ENCODE results near the gene PALM.
"Not testable (repeated sequence)": the region's sequence is repeated elsewhere in the genome, so short reads cannot be mapped to it uniquely, and the experiment has no call there.

The PALM gene

GRCh38 chr19:740816-741505 is 32.2 kb downstream of the PALM start:
- 85% methylated on average over 16 of the region's 16 CpGs for WGBS
- not testable (repeated sequence) for H3K4me1 ChIP-seq (ENCODE audit: insufficient read depth, low read length); H3K36me3 ChIP-seq (ENCODE audit: insufficient read depth, low read length); H3K4me3 ChIP-seq (ENCODE audit: low read length); H3K27ac ChIP-seq (ENCODE audit: low read depth, low read length); H3K27me3 ChIP-seq (ENCODE audit: insufficient read depth, low read length); H3K9me3 ChIP-seq (ENCODE audit: insufficient read depth, low read depth, low read length); H3K9ac ChIP-seq (ENCODE audit: low read depth, low read length)

DNA sequence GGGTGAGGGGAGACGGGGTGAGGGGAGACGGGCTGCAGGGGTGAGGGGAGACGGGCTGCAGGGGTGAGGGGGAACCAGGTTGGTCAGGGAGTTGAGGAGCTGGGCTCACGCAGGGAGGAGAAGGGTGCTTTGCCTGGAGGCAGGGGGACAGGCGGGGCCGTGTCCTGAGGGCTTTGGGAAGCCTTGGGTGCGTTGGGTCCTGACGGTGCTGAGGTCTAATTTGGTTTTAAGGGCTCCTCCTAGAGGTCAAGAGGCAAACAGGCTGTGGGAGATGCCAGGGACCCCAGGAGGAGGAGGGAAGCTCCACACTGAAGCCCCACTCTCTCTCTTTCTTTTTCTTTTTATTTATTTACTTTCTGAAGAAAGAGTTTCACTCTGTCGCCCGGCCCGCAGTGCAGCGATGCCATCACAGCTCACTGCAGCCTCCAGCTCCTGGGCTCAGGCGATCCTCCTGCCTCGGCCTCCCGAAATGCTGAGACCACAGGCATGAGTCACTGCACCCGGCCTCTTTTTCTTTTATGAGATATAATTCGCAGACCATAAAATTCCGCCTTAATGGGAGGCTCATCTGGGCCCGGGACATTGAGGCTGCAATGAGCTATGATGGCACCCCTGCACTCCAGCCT is 32.9 kb downstream of the PALM start:
- WGBS, result 71% methylated on average over 18 of the region's 19 CpGs
- Histone ChIP-seq H3K27ac (ENCODE audit: low read depth, low read length) (no peak overlapping the region), H3K27me3 (ENCODE audit: insufficient read depth, low read length) (no peaks in the 10 kb centered on the region), H3K4me1 (ENCODE audit: insufficient read depth, low read length) (no peaks in the 10 kb centered on the region), H3K4me3 (ENCODE audit: low read length) (no peak overlapping the region), H3K9ac (ENCODE audit: low read depth, low read length) (no peak overlapping the region), H3K9me3 (ENCODE audit: insufficient read depth, low read depth, low read length) (no peaks in the 10 kb centered on the region), H3K36me3 (ENCODE audit: insufficient read depth, low read length) (no peaks in the 10 kb centered on the region)

GRCh38 chr19:742540-743075 is 33.9 kb downstream of the PALM start:
- no peaks in the 10 kb centered on the region for H3K27me3 ChIP-seq (ENCODE audit: insufficient read depth, low read length)
- H3K4me3 ChIP-seq (ENCODE audit: low read length), result no peak overlapping the region
- 0 out of 2 replicates have a peak, but pooled peaks cover 2% of the 10 kb centered on the region for H3K9me3 ChIP-seq (ENCODE audit: insufficient read depth, low read depth, low read length)
- no peaks in the 10 kb centered on the region for H3K36me3 ChIP-seq (ENCODE audit: insufficient read depth, low read length)
- 92% methylated on average over 24 of the region's 24 CpGs for WGBS
- H3K27ac ChIP-seq (ENCODE audit: low read depth, low read length), result no peak overlapping the region
- no peaks in the 10 kb centered on the region for H3K4me1 ChIP-seq (ENCODE audit: insufficient read depth, low read length)
- no peak overlapping the region for H3K9ac ChIP-seq (ENCODE audit: low read depth, low read length)

DNA sequence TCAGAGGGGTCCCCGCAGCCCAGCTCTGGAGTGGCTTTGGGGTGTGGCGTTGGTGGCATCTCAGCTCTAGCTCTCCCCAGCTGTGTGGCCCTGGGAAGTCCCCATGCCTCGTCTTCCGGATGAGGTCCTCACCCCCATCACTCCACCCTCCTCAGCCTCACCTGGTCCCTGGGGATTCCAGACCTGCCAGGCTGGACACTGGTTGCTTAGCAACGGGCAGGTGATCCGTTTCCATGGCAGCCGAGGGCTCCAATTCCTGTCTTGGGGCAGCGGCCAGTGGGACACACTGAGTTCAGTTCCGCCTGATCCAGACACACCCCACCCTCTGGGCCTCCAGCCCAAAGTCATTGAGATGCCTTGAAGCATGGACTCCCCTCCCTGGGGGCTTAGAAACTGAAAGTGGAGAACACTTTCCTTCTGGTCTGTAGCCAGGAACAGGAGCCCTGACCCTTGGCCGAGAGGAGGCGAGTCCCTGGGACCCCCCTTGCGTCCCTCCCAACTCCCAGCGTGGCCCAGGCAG is 34.5 kb downstream of the PALM start:
- WGBS, result 80% methylated on average over 13 of the region's 13 CpGs

DNA sequence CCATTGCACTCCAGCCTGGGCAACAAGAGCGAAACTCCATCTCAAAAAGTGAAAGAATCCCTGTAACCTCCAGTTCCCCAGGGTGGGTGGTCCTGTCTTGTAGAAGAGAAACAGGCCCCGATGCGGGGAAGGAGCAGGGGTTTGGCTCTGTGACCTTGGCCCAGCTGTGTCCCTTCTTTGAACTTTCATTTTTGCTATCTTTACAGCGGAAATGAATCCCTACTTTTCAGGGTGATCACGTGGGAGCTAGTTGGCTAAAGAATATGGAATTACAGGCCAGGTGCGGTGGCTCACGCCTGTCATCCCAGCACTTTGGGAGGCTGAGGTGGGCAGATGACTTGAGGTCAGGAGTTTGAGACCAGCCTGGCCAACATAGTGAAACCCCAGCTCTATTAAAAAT is 36.4 kb downstream of the PALM start:
- H3K27ac ChIP-seq (ENCODE audit: low read depth, low read length); H3K4me3 ChIP-seq (ENCODE audit: low read length); H3K36me3 ChIP-seq (ENCODE audit: insufficient read depth, low read length); H3K27me3 ChIP-seq (ENCODE audit: insufficient read depth, low read length); H3K4me1 ChIP-seq (ENCODE audit: insufficient read depth, low read length); H3K9me3 ChIP-seq (ENCODE audit: insufficient read depth, low read depth, low read length); H3K9ac ChIP-seq (ENCODE audit: low read depth, low read length): not testable (repeated sequence)
- 89% methylated on average over 7 of the region's 7 CpGs for WGBS

More for the DNA sequence above, 34.5 kb downstream of the PALM start:
- Histone ChIP-seq H3K27me3 (ENCODE audit: insufficient read depth, low read length) (no peaks in the 10 kb centered on the region), H3K4me1 (ENCODE audit: insufficient read depth, low read length) (no peaks in the 10 kb centered on the region), H3K9me3 (ENCODE audit: insufficient read depth, low read depth, low read length) (0 out of 2 replicates have a peak, but pooled peaks cover 4% of the 10 kb centered on the region), H3K27ac (ENCODE audit: low read depth, low read length) (no peak overlapping the region), H3K9ac (ENCODE audit: low read depth, low read length) (no peak overlapping the region), H3K36me3 (ENCODE audit: insufficient read depth, low read length) (no peaks in the 10 kb centered on the region), H3K4me3 (ENCODE audit: low read length) (no peak overlapping the region)

GRCh38 chr19:746208-746819 is 37.6 kb downstream of the PALM start:
- no peaks in the 10 kb centered on the region for H3K36me3 ChIP-seq (ENCODE audit: insufficient read depth, low read length)
- no peaks in the 10 kb centered on the region for H3K4me1 ChIP-seq (ENCODE audit: insufficient read depth, low read length)
- 94% methylated on average over 43 of the region's 43 CpGs for WGBS
- 0 out of 2 replicates have a peak, but pooled peaks cover 4% of the 10 kb centered on the region for H3K9me3 ChIP-seq (ENCODE audit: insufficient read depth, low read depth, low read length)
- H3K9ac ChIP-seq (ENCODE audit: low read depth, low read length), result no peak overlapping the region
- H3K27ac ChIP-seq (ENCODE audit: low read depth, low read length), result no peak overlapping the region
- no peaks in the 10 kb centered on the region for H3K27me3 ChIP-seq (ENCODE audit: insufficient read depth, low read length)
- no peak overlapping the region for H3K4me3 ChIP-seq (ENCODE audit: low read length)

DNA sequence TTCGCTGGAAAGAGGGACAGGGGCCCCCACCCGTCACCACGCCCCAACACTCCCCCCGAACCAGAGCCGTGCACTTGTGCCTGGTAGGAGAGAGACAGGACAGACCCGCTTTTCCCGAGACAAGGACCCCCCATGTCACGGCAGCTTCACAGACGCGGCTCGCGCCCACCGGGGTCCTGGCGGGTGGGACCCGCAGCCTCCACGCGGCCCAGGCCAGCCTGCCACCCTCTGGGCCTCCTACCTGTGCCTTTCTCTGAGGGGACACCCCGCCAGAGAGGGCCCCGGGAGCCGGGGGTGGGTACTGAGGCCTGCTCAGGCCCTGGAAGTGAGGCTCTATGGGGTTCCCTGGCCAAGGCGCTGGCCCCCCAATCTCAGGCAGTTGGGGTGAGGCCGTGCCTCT is 38.2 kb downstream of the PALM start:
- Histone ChIP-seq H3K4me1 (ENCODE audit: insufficient read depth, low read length) (no peaks in the 10 kb centered on the region), H3K27me3 (ENCODE audit: insufficient read depth, low read length) (no peaks in the 10 kb centered on the region), H3K4me3 (ENCODE audit: low read length) (no peak overlapping the region), H3K9ac (ENCODE audit: low read depth, low read length) (no peak overlapping the region), H3K27ac (ENCODE audit: low read depth, low read length) (no peak overlapping the region), H3K36me3 (ENCODE audit: insufficient read depth, low read length) (no peaks in the 10 kb centered on the region), H3K9me3 (ENCODE audit: insufficient read depth, low read depth, low read length) (0 out of 2 replicates have a peak, but pooled peaks cover 4% of the 10 kb centered on the region)
- WGBS, result 97% methylated on average over 22 of the region's 22 CpGs

GRCh38 chr19:747432-748273 is 38.9 kb downstream of the PALM start:
- Histone ChIP-seq H3K4me3 (ENCODE audit: low read length) (no peak overlapping the region), H3K27me3 (ENCODE audit: insufficient read depth, low read length) (no peaks in the 10 kb centered on the region), H3K4me1 (ENCODE audit: insufficient read depth, low read length) (no peaks in the 10 kb centered on the region), H3K36me3 (ENCODE audit: insufficient read depth, low read length) (no peaks in the 10 kb centered on the region), H3K27ac (ENCODE audit: low read depth, low read length) (no peak overlapping the region), H3K9me3 (ENCODE audit: insufficient read depth, low read depth, low read length) (0 out of 2 replicates have a peak, but pooled peaks cover 4% of the 10 kb centered on the region), H3K9ac (ENCODE audit: low read depth, low read length) (no peak overlapping the region)
- 92% methylated on average over 28 of the region's 28 CpGs for WGBS

DNA sequence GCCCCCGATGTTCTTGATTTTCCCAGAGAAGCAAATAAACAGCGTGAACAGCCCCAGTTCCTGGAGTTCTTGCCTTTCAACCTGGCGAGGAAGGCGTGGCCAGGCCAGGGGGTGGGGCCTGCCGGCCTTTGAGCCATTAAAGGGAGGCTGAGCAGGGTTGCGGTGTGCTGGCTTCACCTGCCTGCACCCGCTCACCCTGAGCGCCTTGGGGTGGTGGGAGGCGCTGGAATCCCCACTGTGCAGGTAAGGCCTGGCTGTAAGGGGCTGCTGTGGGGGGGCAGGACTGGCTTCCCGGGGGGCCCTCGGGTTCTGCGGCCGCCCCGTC is 39.5 kb downstream of the PALM start:
- 0 out of 2 replicates have a peak, but pooled peaks cover 4% of the 10 kb centered on the region for H3K9me3 ChIP-seq (ENCODE audit: insufficient read depth, low read depth, low read length)
- H3K27ac ChIP-seq (ENCODE audit: low read depth, low read length), result no peak overlapping the region
- H3K9ac ChIP-seq (ENCODE audit: low read depth, low read length), result no peak overlapping the region
- H3K4me1 ChIP-seq (ENCODE audit: insufficient read depth, low read length), result no peaks in the 10 kb centered on the region
- H3K27me3 ChIP-seq (ENCODE audit: insufficient read depth, low read length), result no peaks in the 10 kb centered on the region
- H3K36me3 ChIP-seq (ENCODE audit: insufficient read depth, low read length), result no peaks in the 10 kb centered on the region
- H3K4me3 ChIP-seq (ENCODE audit: low read length), result no peak overlapping the region
- 84% methylated on average over 14 of the region's 14 CpGs for whole genome bisulfite sequencing

GRCh38 chr19:749811-750210 is 41.1 kb downstream of the PALM start:
- H3K9ac ChIP-seq (ENCODE audit: low read depth, low read length), result no peak overlapping the region
- no peak overlapping the region for H3K4me3 ChIP-seq (ENCODE audit: low read length)
- no peaks in the 10 kb centered on the region for H3K4me1 ChIP-seq (ENCODE audit: insufficient read depth, low read length)
- no peak overlapping the region for H3K27ac ChIP-seq (ENCODE audit: low read depth, low read length)
- no peaks in the 10 kb centered on the region for H3K27me3 ChIP-seq (ENCODE audit: insufficient read depth, low read length)
- H3K9me3 ChIP-seq (ENCODE audit: insufficient read depth, low read depth, low read length), result 0 out of 2 replicates have a peak, but pooled peaks cover 4% of the 10 kb centered on the region
- 84% methylated on average over 14 of the region's 14 CpGs for WGBS
- no peaks in the 10 kb centered on the region for H3K36me3 ChIP-seq (ENCODE audit: insufficient read depth, low read length)
